ENCODE data around the gene ZDHHC14. TPM values are rescaled to one million over a fixed set of nuclear protein-coding genes. Genes with fewer than 3 reads are reported as not detected.

The ZDHHC14 gene
- total and polyA plus RNA-seq, 4 donors: 4.3 to 18.3 (median 8.9) TPM

DNA sequence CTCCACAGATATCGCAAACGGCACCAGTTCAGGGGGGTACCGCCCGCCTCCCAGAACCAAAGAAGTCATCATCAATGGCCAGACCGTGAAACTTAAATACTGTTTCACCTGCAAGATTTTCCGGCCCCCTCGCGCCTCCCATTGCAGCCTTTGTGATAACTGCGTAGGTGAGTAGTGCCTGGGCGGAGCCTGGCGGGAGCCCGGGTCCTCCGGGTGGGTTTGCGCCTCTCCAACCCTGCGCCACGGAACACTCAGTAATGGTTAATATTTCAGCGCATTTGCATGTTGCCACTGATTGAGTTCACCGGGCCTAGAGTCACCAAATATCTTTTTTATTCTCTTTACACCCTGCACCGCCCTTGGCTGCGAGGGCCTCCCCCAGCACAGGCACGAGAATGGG, 212.0 kb downstream of the ZDHHC14 start:
- no peak for TF ChIP-seq CTCF (IDR thresholded peaks at IDR 0.05; ENCODE audit: control extremely low read depth, extremely low read depth)
- Histone ChIP-seq H3K9ac (ENCODE audit: insufficient read depth in 1 of 2, low read length in 2 of 2) (no peak overlapping the region), H3K27ac (ENCODE audit: low read depth in 1 of 2, low read length in 1 of 2) (no peak overlapping the region), H3K9me3 (ENCODE audit: control insufficient read depth in 4 of 4, insufficient read depth in 3 of 4, low read length in 3 of 4) (peaks cover 0 to 2% (median 0%) of the 10 kb centered on the region in 4 donors), H3K4me3 (no peak overlapping the region), H3K36me3 (ENCODE audit: control insufficient read depth in 4 of 4, insufficient read depth in 4 of 4, low read length in 4 of 4) (no peaks in the 10 kb centered on the region), H3K27me3 (ENCODE audit: control insufficient read depth in 3 of 3, insufficient read depth in 3 of 3, low read length in 2 of 3) (no peaks in the 10 kb centered on the region), H3K4me1 (ENCODE audit: control insufficient read depth in 5 of 5, insufficient read depth in 5 of 5, low read length in 5 of 5) (peaks cover 0 to 23% (median 5%) of the 10 kb centered on the region in 5 donors)
- ATAC-seq (ENCODE audit: insufficient read depth, low FRiP score) (no peak), DNase-seq (no peak)
- WGBS, 2 donors: 90 to 94% methylated on average over 21 of the region's 21 CpGs

DNA sequence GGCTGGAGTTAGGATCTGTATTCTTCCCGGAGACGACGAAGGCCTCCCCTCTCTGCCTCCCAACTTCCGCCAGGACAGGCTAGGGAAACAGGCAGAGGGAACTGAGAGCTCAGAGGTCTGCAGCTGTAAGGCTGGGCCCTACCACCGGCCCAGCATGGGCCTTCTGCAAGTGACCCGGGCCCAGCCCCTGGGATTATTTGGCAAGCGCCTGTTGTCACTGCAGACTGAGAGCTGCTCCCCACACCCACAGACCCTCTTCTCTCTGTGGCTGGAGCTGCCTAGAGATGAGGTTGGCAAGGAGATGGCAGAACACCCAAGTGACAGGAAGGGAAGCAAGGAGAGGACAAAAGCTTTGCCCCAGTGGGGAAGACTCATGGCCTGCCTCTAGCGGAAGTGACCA, 212.6 kb downstream of the ZDHHC14 start:
- ATAC-seq (ENCODE audit: insufficient read depth, low FRiP score): no peak
- H3K4me1 ChIP-seq (ENCODE audit: control insufficient read depth in 5 of 5, insufficient read depth in 5 of 5, low read length in 5 of 5): peaks cover 0 to 26% (median 5%) of the 10 kb centered on the region in 5 donors
- 91 to 95% methylated on average over 8 of the region's 8 CpGs for WGBS, 2 donors
- no peak overlapping the region for H3K27ac ChIP-seq (ENCODE audit: low read depth in 1 of 2, low read length in 1 of 2)
- H3K9ac ChIP-seq (ENCODE audit: insufficient read depth in 1 of 2, low read length in 2 of 2): no peak overlapping the region
- peaks cover 0 to 2% (median 0%) of the 10 kb centered on the region in 4 donors for H3K9me3 ChIP-seq (ENCODE audit: control insufficient read depth in 4 of 4, insufficient read depth in 3 of 4, low read length in 3 of 4)
- no peaks in the 10 kb centered on the region for H3K36me3 ChIP-seq (ENCODE audit: control insufficient read depth in 4 of 4, insufficient read depth in 4 of 4, low read length in 4 of 4)
- no peak for TF ChIP-seq CTCF (IDR thresholded peaks at IDR 0.05; ENCODE audit: control extremely low read depth, extremely low read depth)
- H3K4me3 ChIP-seq: no peak overlapping the region
- DNase-seq: no peak
- no peaks in the 10 kb centered on the region for H3K27me3 ChIP-seq (ENCODE audit: control insufficient read depth in 3 of 3, insufficient read depth in 3 of 3, low read length in 2 of 3)

DNA sequence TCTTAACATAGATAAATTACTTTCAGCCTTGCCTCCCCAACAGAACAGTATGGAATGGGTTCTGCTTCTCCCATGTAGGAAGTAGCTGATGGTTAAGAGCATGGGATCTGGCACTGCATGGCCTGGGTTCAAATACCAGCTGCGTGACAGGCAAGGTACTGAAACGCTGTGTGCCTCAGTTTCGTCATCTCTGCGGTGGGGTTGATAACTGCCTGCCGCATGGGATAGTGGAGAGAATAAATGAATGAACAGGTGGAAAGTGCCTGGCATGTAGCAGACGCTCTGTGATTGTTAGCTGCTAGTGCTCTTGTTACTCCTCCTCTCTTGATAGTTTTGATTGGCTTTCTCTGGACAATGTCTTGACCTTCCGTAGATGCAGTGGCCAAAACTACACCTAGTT, 213.3 kb downstream of the ZDHHC14 start:
- no peak overlapping the region for H3K4me3 ChIP-seq

More for the DNA sequence above, 213.3 kb downstream of the ZDHHC14 start:
- no peak for TF ChIP-seq CTCF (IDR thresholded peaks at IDR 0.05; ENCODE audit: control extremely low read depth, extremely low read depth)
- Histone ChIP-seq H3K9ac (ENCODE audit: insufficient read depth in 1 of 2, low read length in 2 of 2) (no peak overlapping the region), H3K27me3 (ENCODE audit: control insufficient read depth in 3 of 3, insufficient read depth in 3 of 3, low read length in 2 of 3) (no peaks in the 10 kb centered on the region), H3K36me3 (ENCODE audit: control insufficient read depth in 4 of 4, insufficient read depth in 4 of 4, low read length in 4 of 4) (peaks cover 0 to 1% (median 0%) of the 10 kb centered on the region in 4 donors), H3K9me3 (ENCODE audit: control insufficient read depth in 4 of 4, insufficient read depth in 3 of 4, low read length in 3 of 4) (peaks cover 0 to 2% (median 0%) of the 10 kb centered on the region in 4 donors), H3K27ac (ENCODE audit: low read depth in 1 of 2, low read length in 1 of 2) (no peak overlapping the region), H3K4me1 (ENCODE audit: control insufficient read depth in 5 of 5, insufficient read depth in 5 of 5, low read length in 5 of 5) (peaks cover 0 to 26% (median 5%) of the 10 kb centered on the region in 5 donors)
- 91 to 95% methylated on average over 7 of the region's 7 CpGs for whole genome bisulfite sequencing, 2 donors
- no peak for ATAC-seq (ENCODE audit: insufficient read depth, low FRiP score)
- no peak for DNase-seq

Data from lung (tissue), 12 donors.